COLO668 (cell line): ENCODE results near the gene BCL2L1.

Source experiments
- DNase-seq: peaks from one replicate; lab custom pipeline; 2025; ENCODE audit not compliant: unreplicated experiment; lab: John Stamatoyannopoulos, UW

BCL2L1 gene

GRCh38 chr20:31731321-31731717 is 8.7 kb upstream of the BCL2L1 start:
- DNase-seq, result no peak

GRCh38 chr20:31723319-31724078 is 831 bp upstream of the BCL2L1 start:
- DNase-seq, result peak; percentile 99

GRCh38 chr20:31723069-31723318 is 326 bp upstream of the BCL2L1 start:
- DNase-seq, result no peak

- peak; percentile 57 for DNase-seq
These were observed 1.0 kb downstream of the BCL2L1 start for GRCh38 chr20:31721408-31722256.

GRCh38 chr20:31720486-31721407 is 1.9 kb downstream of the BCL2L1 start:
- DNase-seq, result peak; percentile 60

- peak; percentile 26 for DNase-seq
These were observed 2.8 kb downstream of the BCL2L1 start for GRCh38 chr20:31719644-31720485.

GRCh38 chr20:31718952-31719643 is 3.6 kb downstream of the BCL2L1 start:
- DNase-seq, result no peak

- DNase-seq, result no peak
These were observed 5.0 kb downstream of the BCL2L1 start for GRCh38 chr20:31717478-31718201.

GRCh38 chr20:31716818-31717477 is 5.7 kb downstream of the BCL2L1 start:
- DNase-seq, result no peak

GRCh38 chr20:31716351-31716750 is 6.3 kb downstream of the BCL2L1 start:
- DNase-seq, result no peak

GRCh38 chr20:31715766-31716165 is 6.9 kb downstream of the BCL2L1 start:
- DNase-seq, result no peak

GRCh38 chr20:31713312-31714273 is 9.1 kb downstream of the BCL2L1 start:
- no peak for DNase-seq

GRCh38 chr20:31712564-31713311 is 9.9 kb downstream of the BCL2L1 start:
- DNase-seq, result peak; percentile 20

GRCh38 chr20:31712112-31712553 is 10.5 kb downstream of the BCL2L1 start:
- peak; percentile 49 for DNase-seq

GRCh38 chr20:31711179-31712111 is 11.2 kb downstream of the BCL2L1 start:
- peak; percentile 31 for DNase-seq
